Activated CD8-positive, alpha-beta memory T cell treated with anti-CD3 and anti-CD28 coated beads, Interleukin-2, amount 50 U/mL, for 1 hour (primary cell): Measurements from ENCODE around the gene SLC16A10.
"Not testable (repeated sequence)": the region's sequence is repeated elsewhere in the genome, so short reads cannot be mapped to it uniquely, and the experiment has no call there.

Experiments used
- DNase-seq: peaks from one replicate; pipeline ENCODE4 v3.0.0-alpha.2; 2020; ENCODE audit errors: extremely low read depth

The SLC16A10 gene

GRCh38 chr6:111132669-111133068 lies 45.4 kb downstream of the SLC16A10 start:
- DNase-seq = not testable (repeated sequence)

GRCh38 chr6:111134236-111134869 lies 47.0 kb downstream of the SLC16A10 start:
- DNase-seq = not testable (repeated sequence)

GRCh38 chr6:111137489-111138093 lies 50.3 kb downstream of the SLC16A10 start:
- DNase-seq = not testable (repeated sequence)

GRCh38 chr6:111147440-111147839 lies 60.1 kb downstream of the SLC16A10 start:
- DNase-seq = no peak

- DNase-seq = no peak
These were observed 60.8 kb downstream of the SLC16A10 start for GRCh38 chr6:111148110-111148509.

GRCh38 chr6:111150577-111150976 lies 63.3 kb downstream of the SLC16A10 start:
- no peak for DNase-seq

- DNase-seq = no peak
These were observed 67.7 kb downstream of the SLC16A10 start for GRCh38 chr6:111154981-111155380.

- no peak for DNase-seq
These were observed 70.1 kb downstream of the SLC16A10 start for GRCh38 chr6:111157412-111157811.

GRCh38 chr6:111159633-111160032 lies 72.3 kb downstream of the SLC16A10 start:
- no peak for DNase-seq

- DNase-seq = no peak
These were observed 74.3 kb downstream of the SLC16A10 start for GRCh38 chr6:111161650-111162049.

GRCh38 chr6:111162504-111162903 lies 75.2 kb downstream of the SLC16A10 start:
- no peak for DNase-seq

- no peak for DNase-seq
These were observed 84.5 kb downstream of the SLC16A10 start for GRCh38 chr6:111171577-111172400.

GRCh38 chr6:111172563-111172962 lies 85.3 kb downstream of the SLC16A10 start:
- no peak for DNase-seq

GRCh38 chr6:111173341-111173740 lies 86.0 kb downstream of the SLC16A10 start:
- DNase-seq = no peak

- no peak for DNase-seq
These were observed 86.6 kb downstream of the SLC16A10 start for GRCh38 chr6:111173946-111174345.

GRCh38 chr6:111175109-111175508 lies 87.8 kb downstream of the SLC16A10 start:
- no peak for DNase-seq

GRCh38 chr6:111176038-111176759 lies 88.9 kb downstream of the SLC16A10 start:
- DNase-seq = no peak

GRCh38 chr6:111176760-111177099 lies 89.4 kb downstream of the SLC16A10 start:
- DNase-seq = no peak

- no peak for DNase-seq
These were observed 89.8 kb downstream of the SLC16A10 start for GRCh38 chr6:111177131-111177530.

GRCh38 chr6:111183702-111184517 lies 96.6 kb downstream of the SLC16A10 start:
- no peak for DNase-seq

- DNase-seq = no peak
These were observed 97.7 kb downstream of the SLC16A10 start for GRCh38 chr6:111184827-111185532.
